ENCODE data around the gene PLD5.
"Not testable (repeated sequence)": the region's sequence is repeated elsewhere in the genome, so short reads cannot be mapped to it uniquely, and the experiment has no call there.

PLD5 gene

DNA sequence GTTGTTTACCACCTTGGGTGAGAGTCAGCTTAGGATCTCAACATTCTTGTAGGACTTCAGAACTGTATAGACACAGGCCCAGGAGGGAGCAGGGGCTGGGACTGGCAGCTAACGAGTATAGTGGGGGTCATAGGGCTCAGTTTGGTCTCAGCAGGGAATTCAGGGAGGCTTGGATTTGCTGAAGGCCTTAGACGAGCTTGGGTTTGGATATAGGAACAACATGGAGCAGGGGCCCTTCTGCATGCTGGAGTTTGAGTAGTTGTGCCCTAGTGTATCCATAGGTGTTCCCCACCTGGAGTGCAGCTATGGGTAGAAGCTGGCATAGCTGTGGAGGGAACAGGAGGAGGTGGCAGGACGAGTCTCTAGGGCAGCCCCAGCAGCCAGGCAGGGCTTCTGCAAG lies 462.2 kb downstream of the PLD5 start:
- Histone ChIP-seq H3K36me3 (ENCODE audit: control insufficient read depth, insufficient read depth, low read length) (no peaks in the 10 kb centered on the region), H3K27me3 (replicated peaks; ENCODE audit: control insufficient read depth, insufficient read depth, low read length) (no peaks in the 10 kb centered on the region), H3K4me3 (replicated peaks; ENCODE audit: low read depth, low read length) (no peak overlapping the region)
- TF ChIP-seq, protein P1, sequence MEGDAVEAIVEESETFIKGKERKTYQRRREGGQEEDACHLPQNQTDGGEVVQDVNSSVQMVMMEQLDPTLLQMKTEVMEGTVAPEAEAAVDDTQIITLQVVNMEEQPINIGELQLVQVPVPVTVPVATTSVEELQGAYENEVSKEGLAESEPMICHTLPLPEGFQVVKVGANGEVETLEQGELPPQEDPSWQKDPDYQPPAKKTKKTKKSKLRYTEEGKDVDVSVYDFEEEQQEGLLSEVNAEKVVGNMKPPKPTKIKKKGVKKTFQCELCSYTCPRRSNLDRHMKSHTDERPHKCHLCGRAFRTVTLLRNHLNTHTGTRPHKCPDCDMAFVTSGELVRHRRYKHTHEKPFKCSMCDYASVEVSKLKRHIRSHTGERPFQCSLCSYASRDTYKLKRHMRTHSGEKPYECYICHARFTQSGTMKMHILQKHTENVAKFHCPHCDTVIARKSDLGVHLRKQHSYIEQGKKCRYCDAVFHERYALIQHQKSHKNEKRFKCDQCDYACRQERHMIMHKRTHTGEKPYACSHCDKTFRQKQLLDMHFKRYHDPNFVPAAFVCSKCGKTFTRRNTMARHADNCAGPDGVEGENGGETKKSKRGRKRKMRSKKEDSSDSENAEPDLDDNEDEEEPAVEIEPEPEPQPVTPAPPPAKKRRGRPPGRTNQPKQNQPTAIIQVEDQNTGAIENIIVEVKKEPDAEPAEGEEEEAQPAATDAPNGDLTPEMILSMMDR (IDR thresholded peaks at IDR 0.05; ENCODE audit: insufficient read depth, low read length, poor library complexity, severe bottlenecking), result no peak
- no peak for DNase-seq (ENCODE audit: extremely low read depth, insufficient read length)

DNA sequence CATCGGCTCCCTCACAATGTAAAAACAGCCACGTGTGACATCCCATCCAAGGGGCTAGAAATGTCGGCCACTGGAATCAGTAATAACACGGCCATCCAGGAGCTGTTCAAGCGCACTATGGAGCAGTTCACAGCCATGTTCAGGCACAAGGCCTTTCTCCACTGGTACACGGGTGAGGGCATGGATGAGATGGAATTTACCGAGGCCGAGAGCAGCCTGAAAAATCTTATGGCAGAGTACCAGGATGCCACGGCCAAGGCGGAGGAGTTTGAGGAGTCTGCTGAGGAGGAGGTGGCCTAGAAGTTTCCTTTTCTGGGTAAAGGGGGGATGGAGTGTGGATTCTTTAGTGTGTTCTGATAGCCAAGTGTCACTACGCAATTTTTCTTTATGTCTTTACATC lies 464.5 kb downstream of the PLD5 start:
- Histone ChIP-seq H3K27me3 (replicated peaks; ENCODE audit: control insufficient read depth, insufficient read depth, low read length) (no peaks in the 10 kb centered on the region), H3K36me3 (ENCODE audit: control insufficient read depth, insufficient read depth, low read length) (no peaks in the 10 kb centered on the region), H3K4me3 (replicated peaks; ENCODE audit: low read depth, low read length) (no peak overlapping the region)
- DNase-seq (ENCODE audit: extremely low read depth, insufficient read length), result no peak
- TF ChIP-seq, protein P1 (IDR thresholded peaks at IDR 0.05; ENCODE audit: insufficient read depth, low read length, poor library complexity, severe bottlenecking), result no peak

DNA sequence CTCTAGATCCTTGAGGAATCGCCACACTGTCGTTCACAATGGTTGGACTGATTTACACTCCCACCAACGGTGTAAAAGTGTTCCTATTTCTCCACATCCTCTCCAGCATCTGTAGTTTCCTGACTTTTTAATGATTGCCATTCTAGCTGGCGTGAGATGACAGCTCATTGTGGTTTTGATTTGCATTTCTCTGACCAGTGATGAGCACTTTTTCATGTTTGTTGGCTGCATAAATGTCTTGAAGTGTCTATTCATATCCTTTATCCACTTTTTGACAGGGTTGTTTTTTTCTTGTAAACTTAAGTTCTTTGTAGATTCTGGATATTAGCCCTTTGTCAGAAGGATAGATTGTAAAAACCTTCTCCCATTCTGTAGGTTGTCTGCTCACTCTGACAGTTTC lies 465.9 kb downstream of the PLD5 start:
- not testable (repeated sequence) for H3K27me3 ChIP-seq (replicated peaks; ENCODE audit: control insufficient read depth, insufficient read depth, low read length); H3K4me3 ChIP-seq (replicated peaks; ENCODE audit: low read depth, low read length); H3K36me3 ChIP-seq (ENCODE audit: control insufficient read depth, insufficient read depth, low read length); DNase-seq (ENCODE audit: extremely low read depth, insufficient read length)

DNA sequence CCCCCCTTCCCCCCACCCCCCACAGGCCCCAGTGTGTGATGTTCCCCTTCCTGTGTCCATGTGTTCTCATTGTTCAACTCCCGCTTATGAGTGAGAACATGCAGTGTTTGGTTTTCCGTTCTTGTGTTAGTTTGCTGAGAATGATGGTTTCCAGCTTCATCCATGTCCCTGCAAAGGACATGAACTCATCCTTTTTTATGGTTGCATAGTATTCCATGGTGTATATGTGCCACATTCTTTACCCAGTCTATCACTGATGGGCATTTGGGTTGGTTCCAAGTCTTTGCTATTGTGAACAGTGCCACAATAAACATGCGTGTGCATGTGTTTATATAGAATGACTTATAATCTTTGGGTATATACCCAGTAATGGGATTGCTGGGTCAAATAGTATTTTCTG lies 466.3 kb downstream of the PLD5 start:
- H3K27me3 ChIP-seq (replicated peaks; ENCODE audit: control insufficient read depth, insufficient read depth, low read length); H3K36me3 ChIP-seq (ENCODE audit: control insufficient read depth, insufficient read depth, low read length); H3K4me3 ChIP-seq (replicated peaks; ENCODE audit: low read depth, low read length); DNase-seq (ENCODE audit: extremely low read depth, insufficient read length): not testable (repeated sequence)

DNA sequence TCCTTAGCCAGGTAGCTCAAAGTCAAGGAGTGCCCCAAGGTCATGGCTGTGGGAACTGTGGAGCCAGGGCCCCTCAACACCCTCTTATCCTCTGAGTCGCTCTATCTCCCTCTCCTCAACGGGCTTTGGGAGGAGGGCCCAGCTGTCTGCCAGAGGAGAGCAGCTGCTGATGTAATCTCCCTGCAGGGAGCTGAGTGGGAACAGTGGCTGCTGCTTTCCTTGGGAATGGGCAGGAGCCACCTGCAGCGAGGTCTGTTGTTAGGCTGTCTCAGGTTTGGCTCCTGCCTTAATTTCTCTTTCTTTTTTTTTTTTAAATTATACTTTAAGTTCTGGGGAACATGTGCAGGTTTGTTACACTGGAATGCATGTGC lies 466.8 kb downstream of the PLD5 start:
- DNase-seq (ENCODE audit: extremely low read depth, insufficient read length), result no peak
- Histone ChIP-seq H3K27me3 (replicated peaks; ENCODE audit: control insufficient read depth, insufficient read depth, low read length) (no peaks in the 10 kb centered on the region), H3K4me3 (replicated peaks; ENCODE audit: low read depth, low read length) (no peak overlapping the region), H3K36me3 (ENCODE audit: control insufficient read depth, insufficient read depth, low read length) (no peaks in the 10 kb centered on the region)
- TF ChIP-seq, protein P1 (IDR thresholded peaks at IDR 0.05; ENCODE audit: insufficient read depth, low read length, poor library complexity, severe bottlenecking), result no peak

DNA sequence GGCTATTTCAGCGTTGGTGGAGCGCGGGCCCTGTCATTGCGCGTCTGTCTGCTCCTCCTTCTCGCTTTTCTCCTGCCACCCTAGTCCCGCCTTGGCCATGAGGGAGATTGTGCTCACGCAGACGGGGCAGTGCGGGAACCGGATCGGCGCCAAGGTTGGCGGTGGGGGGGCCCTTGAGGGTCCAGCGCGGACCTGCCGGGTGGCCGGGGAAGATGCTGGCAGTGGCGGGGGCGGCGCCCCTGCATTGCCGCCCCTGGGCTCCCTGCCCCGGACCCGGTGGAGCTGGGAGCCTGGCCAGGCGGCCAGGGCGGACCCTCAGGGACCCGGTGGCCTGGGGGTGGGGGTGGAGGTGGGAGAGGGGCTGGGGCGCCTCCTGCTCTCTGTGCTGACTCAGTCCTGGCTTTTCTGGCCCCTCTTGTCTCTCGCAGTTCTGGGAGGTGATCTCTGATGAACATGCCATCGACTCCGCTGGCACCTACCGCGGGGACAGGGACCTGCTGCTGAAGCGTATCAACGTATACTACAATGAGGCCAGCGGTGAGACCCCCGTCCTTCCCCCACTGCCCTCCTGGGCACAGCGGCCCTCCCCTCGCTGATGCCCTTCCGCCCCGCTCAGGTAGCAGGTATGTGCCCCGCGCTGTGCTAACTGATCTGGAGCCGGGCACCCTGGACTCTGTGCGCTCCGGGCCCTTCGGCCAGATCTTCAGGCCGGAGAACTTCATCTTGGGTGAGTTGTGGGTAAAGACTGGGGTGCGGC lies 467.3 kb downstream of the PLD5 start:
- TF ChIP-seq, protein P1 (IDR thresholded peaks at IDR 0.05; ENCODE audit: insufficient read depth, low read length, poor library complexity, severe bottlenecking), result no peak
- H3K4me3 ChIP-seq (replicated peaks; ENCODE audit: low read depth, low read length), result no peak overlapping the region

More for the DNA sequence above, 467.3 kb downstream of the PLD5 start:
- H3K27me3 ChIP-seq (replicated peaks; ENCODE audit: control insufficient read depth, insufficient read depth, low read length), result no peaks in the 10 kb centered on the region
- no peaks in the 10 kb centered on the region for H3K36me3 ChIP-seq (ENCODE audit: control insufficient read depth, insufficient read depth, low read length)
- DNase-seq (ENCODE audit: extremely low read depth, insufficient read length), result no peak

All from GM06990 (cell line).